GM23338 (cell line): Measurements from ENCODE around the gene ERRFI1. TPM values are rescaled to one million over a fixed set of nuclear protein-coding genes. Genes with fewer than 3 reads are reported as not detected.

ENCODE experiments used
- ATAC-seq: fragments of 200-7000 bp; cut with Tn5 transposase; 3 replicates; pipeline ENCODE4 v1.9.1; 2020
- DNase-seq: peaks from one replicate; pipeline ENCODE4 v3.0.0-alpha.2; 2015; ENCODE audit warnings: low spot score
- H2AFZ ChIP-seq: fragments of 200-600 bp; sonication (generic); 2 replicates; pipeline ENCODE4 v1.8.0; 2016; ENCODE audit warnings: antibody characterized with exemption, mild to moderate bottlenecking, moderate library complexity
- H3F3A ChIP-seq: fragments of 200-600 bp; sonication (generic); replicated peaks from 2 replicates; pipeline ENCODE4 v1.8.0; 2017; ENCODE audit warnings: antibody characterized with exemption, mixed run types, low read depth
- H3K27ac ChIP-seq: fragments of 200-600 bp; sonication (generic); 2 replicates; pipeline ENCODE4 v1.6.1; 2016; ENCODE audit warnings: low read depth
- H3K27me3 ChIP-seq: fragments of 200-600 bp; sonication (generic); 2 replicates; pipeline ENCODE4 v1.8.0; 2016; ENCODE audit warnings: mild to moderate bottlenecking, mixed run types, moderate library complexity; ENCODE audit not compliant: insufficient read depth
- H3K36me3 ChIP-seq: fragments of 200-600 bp; sonication (generic); 2 replicates; pipeline ENCODE4 v1.8.0; 2016; ENCODE audit warnings: mild to moderate bottlenecking; ENCODE audit not compliant: insufficient read depth
- H3K4me1 ChIP-seq: fragments of 200-600 bp; sonication (generic); 2 replicates; pipeline ENCODE4 v1.8.0; 2016; ENCODE audit warnings: mild to moderate bottlenecking, moderate library complexity; ENCODE audit not compliant: insufficient read depth
- H3K4me2 ChIP-seq: fragments of 200-600 bp; sonication (generic); 2 replicates; pipeline ENCODE4 v1.7.1; 2017; ENCODE audit warnings: mixed run types
- H3K4me3 ChIP-seq: fragments of 200-600 bp; sonication (generic); 2 replicates; pipeline ENCODE4 v1.6.1; 2016; ENCODE audit warnings: mixed run types
- H3K79me2 ChIP-seq: fragments of 200-600 bp; sonication (generic); replicated peaks from 2 replicates; pipeline ENCODE4 v1.8.0; 2017; ENCODE audit warnings: mild to moderate bottlenecking; ENCODE audit not compliant: insufficient read depth
- H3K9me2 ChIP-seq: fragments of 200-600 bp; sonication (generic); 2 replicates; pipeline ENCODE4 v1.8.0; 2017; ENCODE audit not compliant: insufficient read depth
- H4K20me1 ChIP-seq: fragments of 200-600 bp; sonication (generic); replicated peaks from 2 replicates; pipeline ENCODE4 v1.8.0; 2017; ENCODE audit warnings: mild to moderate bottlenecking; ENCODE audit not compliant: insufficient read depth
- H3K27ac Mint-ChIP-seq: 2 replicates; pipeline ENCODE4 v1.8.0; 2020; ENCODE audit warnings: inconsistent platforms, mild to moderate bottlenecking, moderate library complexity, mixed read lengths
- H3K27me3 Mint-ChIP-seq: 3 replicates; pipeline ENCODE4 v1.8.0; 2022; ENCODE audit warnings: low read depth, mild to moderate bottlenecking, moderate library complexity, mixed read lengths, inconsistent platforms; ENCODE audit not compliant: insufficient read depth, poor library complexity
- H3K36me3 Mint-ChIP-seq: 3 replicates; pipeline ENCODE4 v1.8.0; 2021; ENCODE audit warnings: low read depth, mild to moderate bottlenecking, inconsistent platforms, moderate library complexity, mixed read lengths
- H3K4me1 Mint-ChIP-seq: 3 replicates; pipeline ENCODE4 v1.8.0; 2020; ENCODE audit warnings: mild to moderate bottlenecking, inconsistent platforms, mixed read lengths
- H3K4me3 Mint-ChIP-seq: 3 replicates; pipeline ENCODE4 v1.8.0; 2021; ENCODE audit warnings: moderate library complexity, mild to moderate bottlenecking, inconsistent platforms, mixed read lengths
- H3K9me3 Mint-ChIP-seq: 3 replicates; pipeline ENCODE4 v1.8.0; 2020; ENCODE audit warnings: moderate library complexity, mild to moderate bottlenecking, inconsistent platforms, mixed read lengths
- CREB1 ChIP-seq: fragments of 250-450 bp; sonication (Bioruptor Pico); IDR thresholded peaks from 2 replicates; pipeline ENCODE4 v1.5.0; 2020; ENCODE audit warnings: low read depth, mild to moderate bottlenecking, moderate library complexity
- CTCF ChIP-seq, 2 experiments: fragments of 200-600 bp in 1 of 2; sonication (generic) in 1 of 2; conservative IDR thresholded peaks; 2 replicates each; pipeline versions ENCODE4 v1.5.1 to v1.6.1; 2016 to 2017; ENCODE audit warnings: antibody characterized with exemption in 2 of 2, low read depth in 2 of 2, mild to moderate bottlenecking in 2 of 2, moderate library complexity in 1 of 2
- NANOG ChIP-seq: IDR thresholded peaks from 2 replicates; pipeline ENCODE4 v1.6.1; 2016; ENCODE audit warnings: antibody characterized with exemption, borderline replicate concordance
- POLR2AphosphoS5 ChIP-seq: IDR thresholded peaks from 2 replicates; pipeline ENCODE4 v1.6.1; 2016; ENCODE audit warnings: antibody characterized with exemption, low read depth
- STAT1 ChIP-seq: IDR thresholded peaks from one replicate; pipeline ENCODE4 v1.6.1; 2016; ENCODE audit warnings: antibody characterized with exemption; ENCODE audit not compliant: unreplicated experiment
- ZNF331 ChIP-seq: fragments of 250-450 bp; sonication (Bioruptor Pico); IDR thresholded peaks from 2 replicates; pipeline ENCODE4 v1.5.0; 2020; ENCODE audit warnings: low read depth, mild to moderate bottlenecking, moderate library complexity
- ZNF462 ChIP-seq: fragments of 250-450 bp; sonication (Bioruptor Pico); IDR thresholded peaks from 2 replicates; pipeline ENCODE4 v1.5.0; 2020; ENCODE audit warnings: mild to moderate bottlenecking, moderate library complexity
- polyA plus RNA-seq: library from polyadenylated mRNA; unstranded; fragments of >200 nt; fragmentation: Nextera tagmentation; extraction: Ambion mirVana; gene quantifications from 2 replicates; pipeline ENCODE4 v1.2.1, GENCODE V29; 2016
- total RNA-seq: library from RNA; depleted of rRNA; stranded (reverse); fragments of >200 nt; shearing (Covaris generic); gene quantifications from 2 replicates; pipeline ENCODE4 v1.2.3, GENCODE V29; 2014
- TF ChIP-seq, protein P1 (sequence below): IDR thresholded peaks from 2 replicates; pipeline ENCODE4 v1.6.1; 2016; ENCODE audit warnings: antibody characterized with exemption

Gene ERRFI1
- total and polyA plus RNA-seq, 2 experiments from 2014 or later: 22.9 to 59.8 TPM

GRCh38 chr1:8013800-8014199 is 12.3 kb downstream of the ERRFI1 start:
- Histone ChIP-seq H3K4me2 (no peak overlapping the region), H3K36me3 (peaks cover 29% of the 10 kb centered on the region), H3K79me2 (peaks cover 68% of the 10 kb centered on the region), H3K27ac (no peak overlapping the region), H4K20me1 (peaks cover 29% of the 10 kb centered on the region), H3K4me3 (no peak overlapping the region), H2AFZ (no peak overlapping the region), H3K4me1 (peaks cover 36% of the 10 kb centered on the region), H3K27me3 (no peaks in the 10 kb centered on the region), H3F3A (peaks cover 16% of the 10 kb centered on the region), H3K9me2 (no peaks in the 10 kb centered on the region)
- ATAC-seq (no peak), DNase-seq (no peak)
- H3K27me3 Mint-ChIP-seq: no peaks in the 10 kb centered on the region
- peaks cover 37% of the 10 kb centered on the region for H3K4me1 Mint-ChIP-seq
- TF ChIP-seq STAT1 (no peak), CTCF (conservative IDR thresholded peaks at IDR 0.05; ENCODE audit: low read depth in 2 of 2) (no peak), NANOG (no peak), POLR2AphosphoS5 (no peak)
- no peak overlapping the region for H3K4me3 Mint-ChIP-seq
- peaks cover 47% of the 10 kb centered on the region for H3K36me3 Mint-ChIP-seq
- H3K9me3 Mint-ChIP-seq: no peaks in the 10 kb centered on the region
- no peak overlapping the region for H3K27ac Mint-ChIP-seq

DNA sequence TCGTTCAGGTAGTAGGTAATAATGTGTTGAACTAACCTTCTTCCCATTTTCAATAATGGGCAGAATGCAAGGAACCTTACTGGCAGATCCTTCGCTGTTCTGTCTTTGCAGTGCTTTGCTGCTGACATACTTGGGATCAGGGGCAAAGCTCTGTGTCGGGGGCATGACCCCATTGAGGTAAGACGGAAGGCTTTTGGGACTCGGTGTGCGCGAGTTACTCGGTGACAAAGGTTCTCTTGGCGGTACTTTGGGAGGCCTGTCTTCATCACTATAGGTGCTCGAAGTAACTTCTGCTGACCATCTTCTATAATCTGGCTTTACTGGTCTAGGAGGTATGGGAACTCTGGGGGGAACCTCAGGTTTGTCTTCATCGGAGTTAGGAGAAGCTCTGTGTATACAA is 12.7 kb downstream of the ERRFI1 start:
- Histone ChIP-seq H3K4me3 (no peak overlapping the region), H3K4me2 (no peak overlapping the region), H3K79me2 (peaks cover 64% of the 10 kb centered on the region), H3K36me3 (peaks cover 29% of the 10 kb centered on the region), H3K4me1 (peaks cover 32% of the 10 kb centered on the region), H3K9me2 (no peaks in the 10 kb centered on the region), H4K20me1 (peaks cover 27% of the 10 kb centered on the region), H2AFZ (no peak overlapping the region), H3F3A (peaks cover 16% of the 10 kb centered on the region), H3K27ac (peak overlapping the region; percentile 72), H3K27me3 (no peaks in the 10 kb centered on the region)
- H3K27ac Mint-ChIP-seq: no peak overlapping the region
- TF ChIP-seq POLR2AphosphoS5: no peak
- TF ChIP-seq, protein P1, sequence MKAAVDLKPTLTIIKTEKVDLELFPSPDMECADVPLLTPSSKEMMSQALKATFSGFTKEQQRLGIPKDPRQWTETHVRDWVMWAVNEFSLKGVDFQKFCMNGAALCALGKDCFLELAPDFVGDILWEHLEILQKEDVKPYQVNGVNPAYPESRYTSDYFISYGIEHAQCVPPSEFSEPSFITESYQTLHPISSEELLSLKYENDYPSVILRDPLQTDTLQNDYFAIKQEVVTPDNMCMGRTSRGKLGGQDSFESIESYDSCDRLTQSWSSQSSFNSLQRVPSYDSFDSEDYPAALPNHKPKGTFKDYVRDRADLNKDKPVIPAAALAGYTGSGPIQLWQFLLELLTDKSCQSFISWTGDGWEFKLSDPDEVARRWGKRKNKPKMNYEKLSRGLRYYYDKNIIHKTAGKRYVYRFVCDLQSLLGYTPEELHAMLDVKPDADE: no peak
- TF ChIP-seq ZNF331 (CRISPR knock-in tag): no peak
- TF ChIP-seq NANOG: no peak
- TF ChIP-seq CREB1 (CRISPR knock-in tag): no peak
- ATAC-seq (no peak), DNase-seq (no peak)
- H3K9me3 Mint-ChIP-seq: no peaks in the 10 kb centered on the region
- no peaks in the 10 kb centered on the region for H3K27me3 Mint-ChIP-seq
- H3K4me1 Mint-ChIP-seq: peaks cover 33% of the 10 kb centered on the region
- H3K4me3 Mint-ChIP-seq: no peak overlapping the region
- peaks cover 47% of the 10 kb centered on the region for H3K36me3 Mint-ChIP-seq

- no peaks in the 10 kb centered on the region for H3K27me3 Mint-ChIP-seq
- Histone ChIP-seq H3K4me1 (peaks cover 28% of the 10 kb centered on the region), H4K20me1 (peaks cover 27% of the 10 kb centered on the region), H2AFZ (no peak overlapping the region), H3F3A (peaks cover 16% of the 10 kb centered on the region), H3K4me2 (no peak overlapping the region), H3K4me3 (no peak overlapping the region), H3K27me3 (no peaks in the 10 kb centered on the region), H3K79me2 (peaks cover 60% of the 10 kb centered on the region), H3K36me3 (peaks cover 29% of the 10 kb centered on the region), H3K27ac (peak overlapping the region; percentile 72), H3K9me2 (no peaks in the 10 kb centered on the region)
- peaks cover 29% of the 10 kb centered on the region for H3K4me1 Mint-ChIP-seq
- H3K27ac Mint-ChIP-seq: no peak overlapping the region
- H3K4me3 Mint-ChIP-seq: no peak overlapping the region
- peaks cover 47% of the 10 kb centered on the region for H3K36me3 Mint-ChIP-seq
- no peak for DNase-seq
- no peaks in the 10 kb centered on the region for H3K9me3 Mint-ChIP-seq
- ATAC-seq: no peak
- no peak for TF ChIP-seq POLR2AphosphoS5
- TF ChIP-seq ZNF331 (CRISPR knock-in tag): no peak
- no peak for TF ChIP-seq ZNF462 (CRISPR knock-in tag)
- TF ChIP-seq STAT1: no peak
Observed at GRCh38 chr1:8012955-8013354, 13.2 kb downstream of the ERRFI1 start.
